Activated naive CD4-positive, alpha-beta T cell treated with Interleukin-2 at 50 U/mL for 16 hours (primary cell): ENCODE measurements around the gene DCC.
"Not testable (repeated sequence)": the region's sequence is repeated elsewhere in the genome, so short reads cannot be mapped to it uniquely, and the experiment has no call there.

Experiments
- DNase-seq: peaks from one replicate; pipeline ENCODE4 v3.0.0-alpha.2; 2020

Gene DCC

DNA sequence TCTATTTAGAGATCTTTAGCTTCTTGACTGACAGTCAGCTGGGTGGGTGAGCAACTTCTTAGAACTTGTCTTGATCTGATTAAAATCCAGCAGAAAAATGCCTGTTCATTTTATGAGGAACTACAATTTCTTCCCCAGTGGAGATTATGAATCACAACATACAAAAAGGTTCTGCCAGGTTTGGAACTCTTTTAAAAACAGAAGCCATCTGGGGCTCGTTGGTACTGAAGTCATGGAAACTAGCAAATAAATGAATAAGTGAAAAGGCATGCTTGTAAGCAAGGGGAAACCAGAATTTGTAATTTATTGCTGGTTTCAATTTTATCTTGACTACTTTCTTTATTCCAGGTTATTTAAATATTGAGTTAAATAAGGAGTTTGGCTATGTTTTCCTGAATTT, 1117.1 kb downstream of the DCC start:
- no peak for DNase-seq

DNA sequence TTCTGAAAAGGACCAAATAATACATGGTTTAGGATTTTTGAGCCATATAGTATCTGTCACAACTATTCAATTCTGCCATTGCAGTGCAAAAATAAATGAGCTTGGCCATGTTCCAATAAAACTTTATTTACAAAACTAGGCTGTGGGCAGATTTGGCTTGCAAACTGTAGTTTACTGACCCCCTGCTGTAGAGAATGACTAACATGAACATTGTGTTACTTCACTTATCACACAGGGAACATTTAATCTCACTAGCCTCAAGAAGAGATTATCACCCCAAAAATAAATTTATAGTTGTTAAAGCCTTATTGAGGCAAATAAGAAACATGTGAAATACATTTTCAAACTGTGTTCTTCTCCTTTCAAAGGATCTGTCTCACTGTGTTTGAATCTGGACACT, 1118.3 kb downstream of the DCC start:
- no peak for DNase-seq

DNA sequence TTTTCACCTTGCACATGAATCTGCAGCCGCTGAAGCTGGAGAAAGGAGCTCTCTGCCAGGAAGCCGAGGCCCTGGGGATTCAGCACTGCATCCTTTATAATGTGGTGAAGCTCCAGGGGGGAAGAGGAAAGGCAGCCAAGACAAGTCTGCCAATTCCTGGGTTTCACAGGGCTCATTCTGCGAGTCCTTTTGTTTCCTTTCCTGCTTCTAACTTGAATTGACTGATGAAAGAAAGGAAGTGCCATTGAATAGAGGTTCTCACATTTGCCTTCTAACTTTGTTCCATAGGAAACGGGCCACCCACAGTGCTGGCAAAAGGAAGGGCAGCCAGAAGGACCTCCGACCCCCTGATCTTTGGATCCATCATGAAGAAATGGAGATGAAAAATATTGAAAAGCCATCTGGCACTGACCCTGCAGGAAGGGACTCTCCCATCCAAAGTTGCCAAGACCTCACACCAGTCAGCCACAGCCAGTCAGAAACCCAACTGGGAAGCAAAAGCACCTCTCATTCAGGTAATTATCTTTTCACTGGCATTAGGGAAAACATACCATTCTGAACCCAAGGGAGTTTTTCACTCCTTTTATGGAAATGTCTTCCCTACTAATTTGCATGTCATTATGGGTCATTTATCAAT, 1119.1 kb downstream of the DCC start:
- DNase-seq: no peak

GRCh38 chr18:53467756-53468155, 1127.8 kb downstream of the DCC start:
- DNase-seq: no peak

DNA sequence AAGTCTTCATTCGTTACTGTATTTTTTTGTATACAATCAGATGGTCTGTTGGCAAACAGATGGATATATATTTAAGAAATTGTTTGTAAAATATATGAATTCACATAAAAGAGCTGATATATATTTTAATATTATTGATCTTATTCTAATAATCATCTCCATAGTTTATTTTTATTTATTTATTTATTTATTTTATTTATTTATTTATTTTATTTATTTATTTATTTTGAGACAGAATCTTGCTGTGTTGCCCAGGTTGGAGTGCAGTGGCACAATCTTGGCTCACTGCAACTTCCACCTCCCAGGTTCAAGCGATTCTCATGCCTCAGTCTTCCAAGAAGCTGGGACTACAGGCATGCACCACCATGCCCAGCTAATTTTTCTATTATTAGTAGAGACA, 1128.2 kb downstream of the DCC start:
- DNase-seq: not testable (repeated sequence)

- DNase-seq: no peak
Measured at GRCh38 chr18:53472546-53472945, 1132.5 kb downstream of the DCC start.

DNA sequence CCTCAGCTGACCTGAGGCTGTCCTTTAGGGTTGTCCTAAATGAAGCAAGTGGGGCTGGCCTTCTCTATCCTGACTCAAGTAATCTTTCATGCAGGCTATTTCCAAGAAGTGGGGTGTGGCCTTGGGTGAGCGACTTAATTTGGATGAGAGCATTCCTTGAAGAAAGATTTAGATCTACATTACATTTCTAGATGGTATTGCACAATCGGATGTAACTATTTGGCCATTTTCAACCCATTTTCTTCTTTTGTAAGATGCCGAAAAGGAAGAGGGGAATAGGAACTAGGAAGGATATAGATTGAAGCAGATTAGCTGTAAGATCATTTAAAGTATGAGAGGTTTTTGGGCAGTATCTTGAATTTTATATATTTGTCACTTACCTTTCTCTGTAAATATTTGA, 1138.2 kb downstream of the DCC start:
- no peak for DNase-seq

GRCh38 chr18:53486296-53486695, 1146.3 kb downstream of the DCC start:
- DNase-seq: no peak

- no peak for DNase-seq
Measured at GRCh38 chr18:53489266-53489665, 1149.3 kb downstream of the DCC start.

DNA sequence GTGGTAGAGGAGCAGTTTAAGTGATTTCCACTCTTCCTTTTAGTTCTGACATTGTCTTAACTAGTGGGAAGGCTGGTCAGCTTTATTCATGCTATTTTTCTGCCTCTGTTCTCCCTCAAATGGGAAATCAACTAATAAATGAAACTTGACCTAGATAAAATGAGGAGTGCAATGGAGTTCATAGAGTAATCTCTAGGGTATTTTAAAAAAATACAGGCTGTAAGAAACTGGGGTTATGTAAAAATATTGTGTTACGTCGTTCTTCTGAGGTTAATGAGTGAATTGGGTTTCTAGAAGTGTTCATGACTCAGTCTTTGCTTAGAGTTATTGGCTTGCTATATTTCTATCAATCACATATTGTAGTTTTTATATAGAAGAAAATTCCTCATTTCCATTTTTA, 1150.0 kb downstream of the DCC start:
- no peak for DNase-seq

DNA sequence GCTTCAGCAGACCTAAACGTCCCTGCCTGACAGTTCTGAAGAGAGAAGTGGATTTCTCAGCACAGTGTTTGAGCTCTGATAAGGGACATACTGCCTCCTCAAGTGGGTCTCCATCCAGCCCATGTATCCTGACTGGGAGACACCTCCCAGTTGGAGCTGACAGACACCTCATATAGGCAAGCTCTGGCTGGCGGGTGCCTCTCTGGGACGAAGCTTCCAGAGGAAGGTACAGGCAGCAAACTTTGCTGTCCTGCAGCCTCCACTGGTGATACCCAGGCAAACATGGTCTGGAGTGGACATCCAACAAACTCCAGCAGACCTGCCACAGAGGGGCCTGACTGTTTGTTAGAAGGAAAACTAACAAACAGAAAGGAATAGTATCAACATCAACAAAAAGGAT, 1156.0 kb downstream of the DCC start:
- DNase-seq: no peak

DNA sequence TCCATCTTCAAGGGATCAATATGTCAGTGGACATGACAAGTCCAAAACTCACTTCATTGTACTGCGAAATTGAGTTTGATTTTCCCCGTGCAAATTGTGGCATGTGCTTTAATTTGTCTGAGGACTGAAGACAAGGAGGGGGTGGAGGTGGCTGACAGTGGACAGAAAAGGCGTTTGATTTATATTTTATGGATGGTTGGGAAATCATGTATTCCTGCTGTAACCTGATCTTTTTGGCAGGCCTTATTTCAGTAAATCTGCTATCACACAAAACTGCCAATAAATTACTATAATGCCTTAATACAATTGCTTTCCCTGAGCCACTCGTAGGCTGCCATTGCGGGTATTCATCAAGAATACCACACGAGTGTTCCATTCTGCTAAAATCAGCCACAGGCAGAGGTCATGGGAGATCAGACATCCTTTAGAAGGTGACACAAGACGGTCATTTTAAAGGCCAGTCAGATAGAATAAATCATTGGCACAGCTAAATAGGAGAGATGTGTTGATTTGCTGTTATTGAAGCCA, 1164.0 kb downstream of the DCC start:
- DNase-seq: no peak

- no peak for DNase-seq
Measured at GRCh38 chr18:53508529-53508928, 1168.5 kb downstream of the DCC start.

GRCh38 chr18:53509886-53510285, 1169.9 kb downstream of the DCC start:
- DNase-seq: no peak

GRCh38 chr18:53511725-53512124, 1171.7 kb downstream of the DCC start:
- not testable (repeated sequence) for DNase-seq

GRCh38 chr18:53521068-53521467, 1181.1 kb downstream of the DCC start:
- DNase-seq: no peak

DNA sequence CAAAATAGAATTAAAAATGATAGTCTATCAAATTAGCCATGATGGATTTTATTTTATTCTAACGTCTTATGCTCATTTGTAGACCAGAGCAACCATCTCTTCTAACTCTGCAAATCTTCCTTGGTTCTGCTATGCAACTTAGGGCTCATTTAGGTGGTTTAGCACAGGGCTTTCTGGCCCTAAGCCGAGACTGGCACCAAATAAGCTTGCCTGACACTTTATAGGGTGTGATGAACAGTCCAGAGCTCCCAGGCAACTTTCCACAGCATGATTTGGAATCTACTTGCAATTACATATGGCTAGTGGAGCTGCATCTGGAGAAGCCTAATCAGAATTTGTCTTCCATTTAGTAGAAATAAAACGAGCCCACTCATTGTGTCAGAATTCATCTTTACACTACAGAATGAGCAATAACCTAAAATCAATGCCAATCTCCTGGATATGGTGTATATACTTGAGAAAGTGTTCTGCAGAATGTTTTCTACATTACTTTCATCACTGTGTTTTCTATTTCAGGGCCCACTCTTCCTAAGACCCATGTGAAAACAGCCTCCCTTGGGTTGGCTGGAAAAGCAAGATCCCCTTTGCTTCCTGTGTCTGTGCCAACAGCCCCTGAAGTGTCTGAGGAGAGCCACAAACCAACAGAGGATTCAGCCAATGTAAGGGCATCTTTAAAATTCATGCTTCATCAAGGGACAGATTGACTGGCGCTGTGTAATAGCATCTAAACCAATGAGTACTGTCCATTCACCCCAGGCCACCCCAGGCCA, 1186.3 kb downstream of the DCC start:
- no peak for DNase-seq

DNA sequence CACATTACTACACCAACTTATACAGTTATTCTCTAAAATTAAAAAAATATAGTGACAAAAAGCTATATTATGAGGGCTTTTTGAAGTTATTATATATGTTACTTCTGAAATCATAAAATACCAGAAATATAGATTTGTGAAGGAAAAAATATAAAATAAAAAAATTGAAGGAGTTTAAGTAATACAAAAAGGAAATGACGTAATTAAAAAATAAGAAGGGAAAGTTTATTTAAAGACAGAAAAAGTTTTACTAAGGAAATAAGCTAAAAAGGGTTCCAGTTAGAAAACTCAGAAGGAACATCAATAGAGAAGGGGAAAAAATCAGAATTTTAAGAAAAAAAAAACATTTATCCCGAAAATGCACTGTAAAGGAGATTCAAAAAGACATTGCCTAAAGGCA, 1187.4 kb downstream of the DCC start:
- DNase-seq: no peak

DNA sequence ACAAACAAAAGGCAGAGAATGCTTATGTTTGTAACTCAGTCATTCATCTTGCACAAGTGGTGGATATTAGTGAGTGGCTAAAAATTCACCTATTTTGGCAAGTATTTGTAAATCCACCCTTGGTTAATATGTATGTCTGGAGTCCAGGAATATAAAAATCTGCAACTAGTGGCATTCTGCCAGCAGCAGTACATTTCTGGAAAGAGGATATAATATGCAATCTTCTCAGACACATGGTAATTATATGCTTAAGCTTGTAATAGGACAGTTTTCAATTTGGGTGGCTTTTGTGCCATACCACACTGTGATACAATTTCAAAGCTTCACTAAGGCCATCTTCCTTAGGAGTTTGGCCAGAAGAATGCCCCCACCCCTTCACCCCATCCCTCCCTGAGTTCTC, 1191.2 kb downstream of the DCC start:
- DNase-seq: no peak

DNA sequence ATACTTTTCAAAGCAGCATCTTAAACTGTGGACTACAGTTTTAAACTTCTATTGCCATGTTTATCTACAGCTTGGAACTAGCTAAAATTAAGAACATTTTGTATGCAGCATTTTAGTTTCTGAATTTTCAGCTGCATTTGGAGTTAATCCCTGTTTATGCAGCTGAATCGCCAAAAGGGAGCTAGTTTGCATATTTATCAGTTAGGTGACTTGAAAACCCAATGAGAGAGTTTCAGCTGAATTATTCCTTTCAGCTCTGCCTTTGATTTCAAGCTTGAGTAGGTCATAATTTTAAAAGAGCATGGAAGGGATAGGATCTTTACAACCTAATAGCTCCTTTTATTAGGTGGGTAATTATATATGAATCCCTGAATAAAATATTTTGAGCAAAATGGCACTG, 1191.9 kb downstream of the DCC start:
- no peak for DNase-seq

DNA sequence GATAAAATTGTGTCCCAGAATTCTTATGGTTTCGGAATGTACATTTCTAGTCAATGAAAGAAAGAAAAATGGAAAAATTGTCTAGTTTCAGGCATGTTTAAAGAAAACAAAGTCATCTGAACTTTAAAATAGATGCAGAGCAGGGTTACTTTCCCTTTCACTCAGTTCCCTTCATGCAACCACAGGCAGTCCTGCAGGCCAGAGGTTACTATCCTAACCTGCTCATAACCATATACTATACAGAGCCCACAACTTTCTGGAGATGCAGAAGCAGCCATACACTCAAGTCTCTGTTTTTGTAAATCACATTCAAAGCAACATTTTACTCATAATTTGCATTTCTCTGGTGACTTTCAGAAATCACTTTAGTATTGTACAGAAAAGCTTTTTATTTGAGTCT, 1194.2 kb downstream of the DCC start:
- DNase-seq: no peak

GRCh38 chr18:53534695-53535094, 1194.7 kb downstream of the DCC start:
- no peak for DNase-seq

- no peak for DNase-seq
Measured at GRCh38 chr18:53536908-53537307, 1196.9 kb downstream of the DCC start.

GRCh38 chr18:53541924-53542323, 1201.9 kb downstream of the DCC start:
- no peak for DNase-seq

- no peak for DNase-seq
Measured at GRCh38 chr18:53543711-53544110, 1203.7 kb downstream of the DCC start.
